ENCODE measurements around the gene DNAJC12. TPM values are rescaled to one million over a fixed set of nuclear protein-coding genes. Genes with fewer than 3 reads are reported as not detected.
A peak's percentile ranks its signal among the peaks of the same experiment; 100 is the strongest.
"Not testable (repeated sequence)": the region's sequence is repeated elsewhere in the genome, so short reads cannot be mapped to it uniquely, and the experiment has no call there.

Gene DNAJC12
- total RNA-seq, 1 donor from 2014 or later: 3.8 TPM

GRCh38 chr10:67782530-67782929 lies 55.5 kb downstream of the DNAJC12 start:
- no peak overlapping the region for H3K27ac Mint-ChIP-seq (ENCODE audit: unreplicated experiment)
- no peaks in the 10 kb centered on the region for H3K36me3 Mint-ChIP-seq (ENCODE audit: low read depth)
- TF ChIP-seq CTCF (conservative IDR thresholded peaks at IDR 0.05): no peak
- H3K27me3 Mint-ChIP-seq (ENCODE audit: low read depth): no peaks in the 10 kb centered on the region
- DNase-seq (ENCODE audit: low read depth, low spot score): no peak
- no peak overlapping the region for H3K4me3 Mint-ChIP-seq
- H3K9me3 Mint-ChIP-seq: no peaks in the 10 kb centered on the region
- peaks cover 4% of the 10 kb centered on the region for H3K4me1 Mint-ChIP-seq

GRCh38 chr10:67780759-67781538 lies 57.0 kb downstream of the DNAJC12 start:
- no peak for DNase-seq (ENCODE audit: low read depth, low spot score)
- Mint-ChIP-seq H3K27me3 (ENCODE audit: low read depth) (no peaks in the 10 kb centered on the region), H3K36me3 (ENCODE audit: low read depth) (no peaks in the 10 kb centered on the region), H3K9me3 (no peaks in the 10 kb centered on the region), H3K27ac (ENCODE audit: unreplicated experiment) (no peak overlapping the region), H3K4me3 (no peak overlapping the region), H3K4me1 (peaks cover 4% of the 10 kb centered on the region)
- no peak for TF ChIP-seq CTCF (conservative IDR thresholded peaks at IDR 0.05)

GRCh38 chr10:67780204-67780621 lies 57.8 kb downstream of the DNAJC12 start:
- not testable (repeated sequence) for H3K27ac Mint-ChIP-seq (ENCODE audit: unreplicated experiment); H3K4me1 Mint-ChIP-seq; H3K27me3 Mint-ChIP-seq (ENCODE audit: low read depth); H3K9me3 Mint-ChIP-seq; H3K36me3 Mint-ChIP-seq (ENCODE audit: low read depth); DNase-seq (ENCODE audit: low read depth, low spot score); H3K4me3 Mint-ChIP-seq
- peak; percentile 18 for TF ChIP-seq CTCF (conservative IDR thresholded peaks at IDR 0.05)

GRCh38 chr10:67779465-67780203 lies 58.4 kb downstream of the DNAJC12 start:
- no peaks in the 10 kb centered on the region for H3K36me3 Mint-ChIP-seq (ENCODE audit: low read depth)
- no peaks in the 10 kb centered on the region for H3K27me3 Mint-ChIP-seq (ENCODE audit: low read depth)
- no peak overlapping the region for H3K27ac Mint-ChIP-seq (ENCODE audit: unreplicated experiment)
- H3K4me1 Mint-ChIP-seq: peaks cover 4% of the 10 kb centered on the region
- peak; percentile 91 for TF ChIP-seq CTCF (conservative IDR thresholded peaks at IDR 0.05)
- peak; percentile 70 for DNase-seq (ENCODE audit: low read depth, low spot score)
- no peaks in the 10 kb centered on the region for H3K9me3 Mint-ChIP-seq
- no peak overlapping the region for H3K4me3 Mint-ChIP-seq

- H3K27ac Mint-ChIP-seq (ENCODE audit: unreplicated experiment): no peak overlapping the region
- H3K9me3 Mint-ChIP-seq: peaks cover 2% of the 10 kb centered on the region
- H3K36me3 Mint-ChIP-seq (ENCODE audit: low read depth): no peaks in the 10 kb centered on the region
- no peak for TF ChIP-seq CTCF (conservative IDR thresholded peaks at IDR 0.05)
- no peaks in the 10 kb centered on the region for H3K27me3 Mint-ChIP-seq (ENCODE audit: low read depth)
- peaks cover 4% of the 10 kb centered on the region for H3K4me1 Mint-ChIP-seq
- H3K4me3 Mint-ChIP-seq: no peak overlapping the region
- no peak for DNase-seq (ENCODE audit: low read depth, low spot score)
Observed at GRCh38 chr10:67776371-67776770, 61.6 kb downstream of the DNAJC12 start.
